Naive thymus-derived CD8-positive, alpha-beta T cell (primary cell): ENCODE results near the gene SRP14. TPM values are rescaled to one million over a fixed set of nuclear protein-coding genes. Genes with fewer than 3 reads are reported as not detected.

Experiments
- polyA plus RNA-seq, 3 donors: library from polyadenylated mRNA; unstranded; fragments of 300-500 nt; fragmentation: Illumina TruSeq; gene quantifications; one replicate each; pipeline ENCODE4 v1.2.3, GENCODE V29; 2021
- total RNA-seq, 8 experiments: library from RNA in 2 of 8; stranded (reverse) in 2 of 8; gene quantifications; one replicate each; pipeline ENCODE4 v1.2.3 and lab custom pipeline; 2021 to 2026

SRP14 gene
- total and polyA plus RNA-seq, 5 experiments from 2014 or later, result 147 to 855 (median 705) TPM

Other genes starting within 250 kb of the SRP14 start
- gene GPR176, start 118.9 kb downstream of the SRP14 start, total RNA-seq, result not detected
- gene GPR176, start 118.9 kb downstream of the SRP14 start, polyA plus RNA-seq, result not detected
- gene EIF2AK4, start 105.1 kb downstream of the SRP14 start, total RNA-seq, result 10 to 100 TPM; 17.6 to 17.9 TPM
- 10 to 100 TPM; 16.4 to 18.9 (median 18.5) TPM for gene EIF2AK4, start 105.1 kb downstream of the SRP14 start, polyA plus RNA-seq
- 10 to 100 TPM; 17.4 to 19.8 TPM for gene BMF, start 69.7 kb upstream of the SRP14 start, total RNA-seq
- gene BMF, start 69.7 kb upstream of the SRP14 start, polyA plus RNA-seq, result under 1 TPM; 0.12 to 0.44 (median 0.23) TPM
- under 1 TPM; 0.49 to 0.77 TPM for gene BUB1B, start 121.9 kb upstream of the SRP14 start, total RNA-seq
- under 1 TPM in 1 of 3 donors, not detected in 2; 0.54 TPM for gene BUB1B, start 121.9 kb upstream of the SRP14 start, polyA plus RNA-seq
- not detected for gene PAK6, start 199.9 kb upstream of the SRP14 start, total RNA-seq
- 1 to 10 TPM in 1 of 3 donors, not detected in 2; 1.1 TPM for gene PAK6, start 199.9 kb upstream of the SRP14 start, polyA plus RNA-seq
- under 1 TPM in 1 of 2 experiments, not detected in 1; 0.31 TPM for gene ANKRD63, start 243.9 kb upstream of the SRP14 start, total RNA-seq
- gene ANKRD63, start 243.9 kb upstream of the SRP14 start, polyA plus RNA-seq, result under 1 TPM in 1 of 3 donors, not detected in 2; 0.20 TPM